MCF 10A (cell line): ENCODE data around the gene INSC. TPM values are rescaled to one million over a fixed set of nuclear protein-coding genes. Genes with fewer than 3 reads are reported as not detected.

ENCODE experiments used
- BruUV-seq: library from RNA; stranded (reverse); fragments of 400-500 nt; replicated peaks from 2 replicates; lab custom pipeline; 2021; lab: Mats Ljungman, UMichigan
- CTCF ChIA-PET: fragments of 300-600 bp; sonication (Branson Sonifier 250); formaldehyde crosslinking; extraction: SDS; loops from one replicate; lab custom pipeline; 2021; ENCODE audit warnings: antibody characterized with exemption, inconsistent platforms; lab: Yijun Ruan, JAX
- POLR2A ChIA-PET: fragments of 300-600, 350-650 bp; sonication (Branson Sonifier 250); formaldehyde crosslinking; extraction: SDS; loops from one replicate; lab custom pipeline; 2020; ENCODE audit warnings: antibody characterized with exemption, inconsistent platforms; lab: Yijun Ruan, JAX
- DNase-seq: peaks from one replicate; pipeline ENCODE4 v3.0.0-alpha.2; 2018; ENCODE audit not compliant: unreplicated experiment
- H3K27ac Mint-ChIP-seq: one replicate; pipeline ENCODE4 v1.8.0; 2022; ENCODE audit warnings: mild to moderate bottlenecking, low read depth, mixed read lengths; ENCODE audit not compliant: unreplicated experiment
- H3K27me3 Mint-ChIP-seq: one replicate; pipeline ENCODE4 v1.8.0; 2022; ENCODE audit warnings: mixed read lengths; ENCODE audit not compliant: insufficient read depth, unreplicated experiment
- H3K36me3 Mint-ChIP-seq: one replicate; pipeline ENCODE4 v1.8.0; 2022; ENCODE audit warnings: mild to moderate bottlenecking, moderate library complexity, mixed read lengths; ENCODE audit not compliant: insufficient read depth, unreplicated experiment
- H3K4me1 Mint-ChIP-seq: one replicate; pipeline ENCODE4 v1.8.0; 2022; ENCODE audit warnings: mixed read lengths; ENCODE audit not compliant: insufficient read depth, unreplicated experiment
- H3K4me3 Mint-ChIP-seq: one replicate; pipeline ENCODE4 v1.8.0; 2022; ENCODE audit warnings: mild to moderate bottlenecking, moderate library complexity, mixed read lengths; ENCODE audit not compliant: unreplicated experiment
- H3K9me3 Mint-ChIP-seq: one replicate; pipeline ENCODE4 v1.8.0; 2022; ENCODE audit warnings: mixed read lengths; ENCODE audit not compliant: unreplicated experiment
- CTCF ChIP-seq: fragments of 200-600 bp; IDR thresholded peaks from one replicate; pipeline ENCODE4 v1.8.0; 2022; ENCODE audit warnings: antibody characterized with exemption, mild to moderate bottlenecking; ENCODE audit not compliant: unreplicated experiment
- intact Hi-C: fragments of 100-400 bp; cut with micrococcal nuclease; formaldehyde crosslinking; loops from 2 replicates; pipeline ENCODE4 v1.14.1; 2022
- total RNA-seq: library from RNA; stranded (reverse); gene quantifications from 2 replicates; pipeline ENCODE4 v1.2.3, GENCODE V29; 2022

INSC gene
- total RNA-seq, 1 experiment from 2014 or later = 5.8 TPM

- Mint-ChIP-seq H3K4me3 (no peak overlapping the region), H3K4me1 (peaks cover 49% of the 10 kb centered on the region), H3K27me3 (no peaks in the 10 kb centered on the region), H3K27ac (no peak overlapping the region), H3K36me3 (peaks cover 6% of the 10 kb centered on the region), H3K9me3 (no peaks in the 10 kb centered on the region)
- no peak for TF ChIP-seq CTCF
- ChIA-PET POLR2A (interaction anchor here (0.6 kb wide), 1 partner anchor 233 kb away, joined by 3 read pairs; no protein-coding TSS in a partner anchor), CTCF (interaction anchor here (1.0 to 3.5 kb wide), 5 partner anchors 13 to 48 kb away, joined by 3 to 22 read pairs (median 3); no protein-coding TSS in a partner anchor)
- intact Hi-C loops = no loop called here
- BruUV-seq = no TSS peak
- no peak for DNase-seq
Measured at GRCh38 chr11:15124528-15124927, 9.8 kb downstream of the INSC start.

GRCh38 chr11:15127341-15127740 is 12.6 kb downstream of the INSC start:
- no TSS peak for BruUV-seq
- Mint-ChIP-seq H3K9me3 (no peaks in the 10 kb centered on the region), H3K27ac (peak overlapping the region; percentile 59), H3K36me3 (peaks cover 6% of the 10 kb centered on the region), H3K27me3 (no peaks in the 10 kb centered on the region), H3K4me1 (peaks cover 39% of the 10 kb centered on the region), H3K4me3 (no peak overlapping the region)
- ChIA-PET CTCF (interaction anchor here (0.6 to 1.4 kb wide), 2 partner anchors 32 to 79 kb away, joined by 3 read pairs; no protein-coding TSS in a partner anchor), POLR2A (interaction anchor here (0.9 kb wide), 1 partner anchor 17 kb away, joined by 4 read pairs; no protein-coding TSS in a partner anchor)
- TF ChIP-seq CTCF = no peak
- DNase-seq = peak; percentile 81
- intact Hi-C loops = no loop called here

GRCh38 chr11:15128621-15129020 is 13.9 kb downstream of the INSC start:
- intact Hi-C loops = no loop called here
- ChIA-PET POLR2A (interaction anchor here (0.6 kb wide), 1 partner anchor 19 kb away, joined by 3 read pairs; no protein-coding TSS in a partner anchor), CTCF (interaction anchor here (0.7 to 1.1 kb wide), 3 partner anchors 10 to 685 kb away, joined by 3 read pairs; no protein-coding TSS in a partner anchor)
- no peaks in the 10 kb centered on the region for H3K27me3 Mint-ChIP-seq
- TF ChIP-seq CTCF = no peak
- peaks cover 28% of the 10 kb centered on the region for H3K4me1 Mint-ChIP-seq
- peaks cover 6% of the 10 kb centered on the region for H3K36me3 Mint-ChIP-seq
- peaks cover 8% of the 10 kb centered on the region for H3K9me3 Mint-ChIP-seq
- H3K4me3 Mint-ChIP-seq = no peak overlapping the region
- peak overlapping the region; percentile 52 for H3K27ac Mint-ChIP-seq
- DNase-seq = no peak
- no TSS peak for BruUV-seq

- H3K36me3 Mint-ChIP-seq = no peaks in the 10 kb centered on the region
- BruUV-seq = no TSS peak
- H3K9me3 Mint-ChIP-seq = peaks cover 8% of the 10 kb centered on the region
- TF ChIP-seq CTCF = no peak
- ChIA-PET POLR2A (no interaction called here), CTCF (no interaction called here)
- no peaks in the 10 kb centered on the region for H3K4me1 Mint-ChIP-seq
- no peaks in the 10 kb centered on the region for H3K27me3 Mint-ChIP-seq
- DNase-seq = no peak
- H3K27ac Mint-ChIP-seq = no peak overlapping the region
- intact Hi-C loops = no loop called here
- H3K4me3 Mint-ChIP-seq = no peak overlapping the region
Measured at GRCh38 chr11:15136166-15136565, 21.4 kb downstream of the INSC start.
